HL-60 (cell line): Measurements from ENCODE around the gene SMG5.

ENCODE experiments used
- GABPA ChIP-seq: IDR thresholded peaks from 2 replicates; pipeline ENCODE4 v1.6.1; 2012; ENCODE audit warnings: low read depth
- POLR2AphosphoS5 ChIP-seq: IDR thresholded peaks from 2 replicates; pipeline ENCODE4 v1.6.1; 2012; ENCODE audit warnings: low read depth
- SPI1 ChIP-seq: IDR thresholded peaks from 2 replicates; pipeline ENCODE4 v1.6.1; 2012; ENCODE audit warnings: low read depth, mild to moderate bottlenecking, borderline replicate concordance
- TF ChIP-seq, protein P1 (sequence below): IDR thresholded peaks from one replicate; pipeline ENCODE4 v1.5.1; 2011; ENCODE audit warnings: low read length, control low read depth, inconsistent platforms; ENCODE audit not compliant: insufficient read depth
- TF ChIP-seq, protein P2 (sequence below): IDR thresholded peaks from 2 replicates; pipeline ENCODE4 v1.6.1; 2012; ENCODE audit warnings: low read depth; ENCODE audit not compliant: insufficient replicate concordance

DNA sequence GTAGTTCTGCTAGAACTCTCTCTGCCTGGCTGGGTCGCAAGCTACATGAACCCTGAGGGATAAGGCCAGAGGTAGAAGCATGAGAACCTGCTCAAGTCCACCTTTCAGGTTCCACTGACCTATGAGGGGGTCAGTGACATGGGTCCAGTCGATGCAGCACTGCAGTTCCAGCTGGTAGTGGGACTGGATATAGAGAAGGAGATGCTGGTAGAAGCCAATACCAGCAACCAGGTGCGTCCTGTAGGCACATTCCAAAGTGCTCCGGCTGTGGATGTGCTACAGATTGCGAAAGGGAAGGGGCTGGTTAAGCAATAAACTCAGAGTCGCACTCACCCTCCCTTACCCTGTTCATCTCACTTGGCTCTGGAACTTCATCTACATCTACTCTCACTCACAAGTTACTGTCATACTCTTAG is 5.7 kb downstream of the SMG5 start:
- TF ChIP-seq, protein P1, sequence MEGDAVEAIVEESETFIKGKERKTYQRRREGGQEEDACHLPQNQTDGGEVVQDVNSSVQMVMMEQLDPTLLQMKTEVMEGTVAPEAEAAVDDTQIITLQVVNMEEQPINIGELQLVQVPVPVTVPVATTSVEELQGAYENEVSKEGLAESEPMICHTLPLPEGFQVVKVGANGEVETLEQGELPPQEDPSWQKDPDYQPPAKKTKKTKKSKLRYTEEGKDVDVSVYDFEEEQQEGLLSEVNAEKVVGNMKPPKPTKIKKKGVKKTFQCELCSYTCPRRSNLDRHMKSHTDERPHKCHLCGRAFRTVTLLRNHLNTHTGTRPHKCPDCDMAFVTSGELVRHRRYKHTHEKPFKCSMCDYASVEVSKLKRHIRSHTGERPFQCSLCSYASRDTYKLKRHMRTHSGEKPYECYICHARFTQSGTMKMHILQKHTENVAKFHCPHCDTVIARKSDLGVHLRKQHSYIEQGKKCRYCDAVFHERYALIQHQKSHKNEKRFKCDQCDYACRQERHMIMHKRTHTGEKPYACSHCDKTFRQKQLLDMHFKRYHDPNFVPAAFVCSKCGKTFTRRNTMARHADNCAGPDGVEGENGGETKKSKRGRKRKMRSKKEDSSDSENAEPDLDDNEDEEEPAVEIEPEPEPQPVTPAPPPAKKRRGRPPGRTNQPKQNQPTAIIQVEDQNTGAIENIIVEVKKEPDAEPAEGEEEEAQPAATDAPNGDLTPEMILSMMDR = no peak
- TF ChIP-seq POLR2AphosphoS5 (0 out of 2 replicates have a peak, but pooled peaks have one; percentile 32), SPI1 (no peak), GABPA (no peak)
- TF ChIP-seq, protein P2, sequence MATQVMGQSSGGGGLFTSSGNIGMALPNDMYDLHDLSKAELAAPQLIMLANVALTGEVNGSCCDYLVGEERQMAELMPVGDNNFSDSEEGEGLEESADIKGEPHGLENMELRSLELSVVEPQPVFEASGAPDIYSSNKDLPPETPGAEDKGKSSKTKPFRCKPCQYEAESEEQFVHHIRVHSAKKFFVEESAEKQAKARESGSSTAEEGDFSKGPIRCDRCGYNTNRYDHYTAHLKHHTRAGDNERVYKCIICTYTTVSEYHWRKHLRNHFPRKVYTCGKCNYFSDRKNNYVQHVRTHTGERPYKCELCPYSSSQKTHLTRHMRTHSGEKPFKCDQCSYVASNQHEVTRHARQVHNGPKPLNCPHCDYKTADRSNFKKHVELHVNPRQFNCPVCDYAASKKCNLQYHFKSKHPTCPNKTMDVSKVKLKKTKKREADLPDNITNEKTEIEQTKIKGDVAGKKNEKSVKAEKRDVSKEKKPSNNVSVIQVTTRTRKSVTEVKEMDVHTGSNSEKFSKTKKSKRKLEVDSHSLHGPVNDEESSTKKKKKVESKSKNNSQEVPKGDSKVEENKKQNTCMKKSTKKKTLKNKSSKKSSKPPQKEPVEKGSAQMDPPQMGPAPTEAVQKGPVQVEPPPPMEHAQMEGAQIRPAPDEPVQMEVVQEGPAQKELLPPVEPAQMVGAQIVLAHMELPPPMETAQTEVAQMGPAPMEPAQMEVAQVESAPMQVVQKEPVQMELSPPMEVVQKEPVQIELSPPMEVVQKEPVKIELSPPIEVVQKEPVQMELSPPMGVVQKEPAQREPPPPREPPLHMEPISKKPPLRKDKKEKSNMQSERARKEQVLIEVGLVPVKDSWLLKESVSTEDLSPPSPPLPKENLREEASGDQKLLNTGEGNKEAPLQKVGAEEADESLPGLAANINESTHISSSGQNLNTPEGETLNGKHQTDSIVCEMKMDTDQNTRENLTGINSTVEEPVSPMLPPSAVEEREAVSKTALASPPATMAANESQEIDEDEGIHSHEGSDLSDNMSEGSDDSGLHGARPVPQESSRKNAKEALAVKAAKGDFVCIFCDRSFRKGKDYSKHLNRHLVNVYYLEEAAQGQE = no peak
